Embryonic facial prominence (tissue), 1 donor: Measurements from ENCODE around the gene MNAT1.
"Not testable (repeated sequence)": the region's sequence is repeated elsewhere in the genome, so short reads cannot be mapped to it uniquely, and the experiment has no call there.

Experiments
- DNase-seq: peaks from one replicate; pipeline ENCODE4 v3.0.0-alpha.2; 2016; ENCODE audit errors: extremely low spot score

MNAT1 gene

DNA sequence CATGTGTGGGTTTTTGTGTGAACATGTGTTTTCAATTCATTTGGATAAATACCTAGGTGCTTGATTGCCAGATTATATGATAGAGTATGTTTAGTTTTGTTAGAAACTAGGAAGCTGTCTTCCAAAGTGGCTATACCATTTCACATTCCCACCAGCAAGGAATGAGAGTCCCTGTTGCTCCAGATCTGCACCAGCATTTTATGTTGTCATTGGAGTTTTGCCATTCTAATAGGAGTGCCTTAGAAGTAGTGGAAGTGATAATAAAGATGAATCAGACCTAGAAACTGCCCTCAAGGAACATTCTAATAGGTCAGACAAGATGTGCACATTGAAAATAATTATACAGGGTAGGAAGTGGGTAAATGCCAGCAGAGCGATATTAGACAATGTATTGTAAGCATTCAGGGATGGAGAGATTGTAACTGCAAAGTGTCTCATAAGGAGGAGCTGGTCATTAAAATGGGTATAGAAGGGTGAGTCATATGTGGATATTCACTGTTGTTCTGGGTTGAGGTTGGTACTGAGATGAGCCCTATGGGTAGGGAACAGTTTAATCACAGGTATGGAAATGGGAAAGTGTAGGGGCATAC is 71.4 kb downstream of the MNAT1 start:
- DNase-seq: no peak

DNA sequence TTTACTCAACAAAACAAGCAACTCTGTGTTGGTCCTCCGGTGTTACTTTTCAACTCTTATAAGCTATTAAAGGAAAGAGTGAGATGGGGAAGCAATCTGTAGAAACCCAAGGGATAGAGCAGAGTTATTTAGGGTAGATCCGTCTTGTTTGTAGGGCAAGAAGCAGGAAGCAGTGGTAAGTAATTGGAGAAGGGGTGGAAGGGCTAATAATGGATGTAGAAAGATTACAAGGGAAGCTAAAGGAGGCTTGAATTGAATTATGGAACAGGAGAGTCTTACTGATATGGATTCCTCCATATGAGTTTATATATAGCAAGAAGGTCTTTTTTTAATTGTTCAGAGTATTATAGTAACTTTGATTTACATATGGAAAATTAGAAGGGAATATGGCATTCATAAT is 72.7 kb downstream of the MNAT1 start:
- DNase-seq: no peak

DNA sequence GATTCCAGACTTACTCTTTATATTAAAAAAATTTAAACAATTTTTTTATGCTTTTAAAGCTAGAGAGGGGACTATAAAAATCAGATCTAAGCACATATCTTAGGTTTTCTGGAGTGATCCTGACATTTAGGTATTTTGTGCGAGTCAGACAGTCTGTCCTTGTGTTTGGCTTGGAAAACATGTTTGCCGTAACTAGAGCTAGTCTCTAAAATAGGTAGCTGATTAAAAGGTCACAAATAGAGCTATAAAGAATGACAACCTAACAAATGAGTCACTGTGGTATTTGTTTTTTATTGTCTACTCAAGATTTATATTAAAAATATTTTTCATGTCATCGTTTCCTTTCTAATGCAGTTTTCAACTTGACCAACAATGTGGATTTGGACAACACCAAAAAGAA is 73.4 kb downstream of the MNAT1 start:
- no peak for DNase-seq

DNA sequence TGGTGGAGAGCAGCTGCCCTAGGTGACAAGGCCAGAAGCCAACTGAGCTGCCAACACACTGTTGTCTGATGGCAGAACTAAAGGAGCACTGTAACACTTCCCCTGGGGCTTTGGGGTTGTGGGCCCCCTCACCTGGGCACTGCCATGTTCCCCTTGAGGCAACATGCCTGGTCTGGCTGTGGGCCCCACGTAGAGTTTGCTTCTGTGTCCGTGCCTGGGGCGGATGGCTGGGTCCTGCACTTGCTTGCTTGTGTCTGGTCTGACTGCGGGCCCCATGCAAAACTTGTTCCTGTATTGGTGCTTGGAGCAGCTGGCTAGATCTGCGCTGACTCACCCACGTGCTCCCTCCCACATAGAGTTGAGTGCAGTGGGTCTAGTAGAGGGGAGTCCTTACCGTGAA is 78.4 kb downstream of the MNAT1 start:
- no peak for DNase-seq

DNA sequence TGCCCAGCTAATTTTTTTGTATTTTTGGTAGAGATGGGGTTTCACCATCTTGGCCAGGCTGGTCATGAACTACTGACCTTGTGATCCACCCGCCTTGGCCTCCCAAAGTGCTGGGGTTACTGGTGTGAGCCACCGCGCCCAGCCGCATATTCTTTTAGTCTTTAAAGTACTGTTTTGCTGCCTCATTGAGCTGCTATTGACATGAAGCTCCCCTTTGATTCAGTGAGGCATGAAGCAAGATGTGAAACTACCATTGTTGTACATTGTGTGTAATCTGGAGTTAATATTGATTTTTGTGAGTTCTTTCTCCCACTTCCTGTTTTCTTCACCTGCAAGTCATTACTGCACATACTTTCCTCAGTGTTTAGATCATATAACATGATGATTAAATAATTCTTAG is 80.8 kb downstream of the MNAT1 start:
- DNase-seq: no peak

DNA sequence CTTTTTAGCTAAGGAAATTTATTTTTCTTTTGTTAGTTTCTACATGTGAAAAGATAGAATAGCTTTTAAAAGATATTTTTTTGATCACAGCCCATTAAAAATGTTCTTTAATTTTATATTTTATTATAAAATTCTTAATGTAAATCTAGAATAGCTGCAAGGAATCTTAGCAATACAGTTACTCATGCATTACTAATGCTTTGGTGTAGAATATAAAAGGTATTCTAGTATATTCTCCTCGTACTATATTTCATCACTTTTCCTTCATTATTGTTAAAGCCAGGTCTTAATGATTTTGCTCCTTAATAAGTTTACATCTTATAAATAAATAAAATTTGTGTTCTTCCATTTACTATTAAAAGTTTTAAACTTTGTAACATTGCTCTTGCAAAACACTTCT is 82.6 kb downstream of the MNAT1 start:
- no peak for DNase-seq

DNA sequence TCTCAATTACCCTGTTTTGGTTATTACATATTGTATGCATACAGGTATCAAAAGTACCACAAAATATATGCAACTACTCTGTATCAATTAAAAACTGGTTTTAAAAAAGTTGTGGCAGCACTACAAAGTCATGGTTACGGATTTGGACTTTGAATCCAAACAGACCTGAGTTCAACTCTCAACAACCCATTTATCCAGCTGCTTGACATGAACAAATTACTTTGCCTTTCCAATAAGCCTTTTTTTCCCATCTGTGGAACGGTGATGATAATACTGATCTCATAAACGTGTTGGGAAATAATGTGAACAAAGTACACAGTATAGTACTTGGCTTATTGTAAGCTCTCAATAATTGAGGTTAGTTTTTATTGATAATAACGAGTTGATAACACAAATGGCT is 85.0 kb downstream of the MNAT1 start:
- DNase-seq: no peak

DNA sequence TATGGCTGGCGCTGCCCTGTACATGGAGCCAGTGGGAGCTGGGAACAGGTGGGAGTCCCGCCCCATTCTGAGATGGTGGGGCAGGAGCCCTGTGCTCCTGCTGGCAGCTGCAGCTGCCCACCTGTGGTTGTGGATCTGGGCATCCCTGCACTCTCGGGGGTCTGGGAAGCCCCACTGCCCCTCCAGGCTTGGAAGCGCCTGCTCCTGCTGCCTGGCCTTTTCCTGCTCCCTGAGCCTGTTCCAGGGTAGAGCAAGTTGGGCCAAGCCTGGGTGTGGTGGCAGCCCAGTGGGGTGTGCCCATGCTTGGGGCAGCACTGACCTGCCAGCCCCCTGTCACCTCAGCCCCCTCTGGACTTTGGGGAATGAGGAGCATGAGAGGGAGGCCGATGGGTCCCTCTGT is 104.0 kb downstream of the MNAT1 start:
- DNase-seq: no peak

DNA sequence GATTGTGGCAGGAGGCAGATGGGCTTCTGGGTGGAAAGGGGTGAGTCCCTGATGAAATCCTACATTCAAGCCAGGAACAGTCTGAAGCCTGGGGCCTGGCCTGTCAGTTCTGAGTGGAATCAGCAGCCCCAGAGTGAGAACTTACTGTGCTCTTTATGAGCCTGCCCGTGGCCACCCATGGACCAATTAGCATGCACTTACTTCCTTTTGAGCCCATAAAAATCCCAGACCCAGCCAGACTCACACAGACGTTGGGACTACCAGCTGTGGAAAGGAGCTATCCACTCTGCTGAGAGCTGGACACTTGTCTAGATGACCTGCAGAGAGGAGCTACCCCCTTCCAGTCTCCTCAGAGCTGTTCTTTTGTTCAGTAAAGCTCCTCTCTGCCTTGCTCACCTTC is 104.5 kb downstream of the MNAT1 start:
- no peak for DNase-seq

DNA sequence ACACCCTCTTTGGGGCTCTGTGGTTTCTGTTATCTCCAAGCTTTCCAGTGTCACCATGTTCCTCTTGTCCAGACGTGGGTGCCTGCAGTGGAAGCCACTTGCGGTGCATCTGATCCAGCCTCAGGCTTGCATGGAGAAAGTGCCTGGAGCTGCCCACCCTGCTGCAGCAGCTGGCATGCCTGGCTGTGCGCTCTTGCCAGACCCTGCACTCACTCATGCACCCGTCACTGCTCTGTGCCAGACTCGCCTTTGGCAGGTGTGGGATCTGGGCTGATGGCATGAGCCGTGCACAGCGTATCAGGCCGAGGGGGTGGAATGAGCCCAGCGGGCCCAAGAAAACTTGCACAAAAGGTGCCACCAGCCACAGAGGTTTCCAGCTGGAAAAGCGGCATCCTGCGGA is 105.1 kb downstream of the MNAT1 start:
- no peak for DNase-seq

DNA sequence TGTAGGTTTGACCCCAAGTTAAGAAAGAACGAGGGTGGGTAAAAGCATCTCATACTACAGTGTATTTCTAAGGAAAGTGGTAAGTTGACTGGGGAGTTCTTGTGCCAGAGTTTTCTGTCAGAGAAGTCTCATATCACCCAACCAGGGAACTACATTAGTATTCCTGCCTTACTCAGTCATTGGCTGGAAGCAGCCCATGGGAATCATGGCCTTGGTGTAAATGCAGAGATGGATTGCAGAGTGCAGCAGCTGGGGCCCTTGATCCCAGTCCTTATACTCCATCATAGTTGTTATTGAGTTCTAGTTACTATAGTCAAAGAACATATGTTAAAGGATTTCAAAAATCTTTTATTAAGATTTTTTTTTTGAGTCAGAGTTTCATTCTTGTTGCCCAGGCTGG is 105.8 kb downstream of the MNAT1 start:
- no peak for DNase-seq

DNA sequence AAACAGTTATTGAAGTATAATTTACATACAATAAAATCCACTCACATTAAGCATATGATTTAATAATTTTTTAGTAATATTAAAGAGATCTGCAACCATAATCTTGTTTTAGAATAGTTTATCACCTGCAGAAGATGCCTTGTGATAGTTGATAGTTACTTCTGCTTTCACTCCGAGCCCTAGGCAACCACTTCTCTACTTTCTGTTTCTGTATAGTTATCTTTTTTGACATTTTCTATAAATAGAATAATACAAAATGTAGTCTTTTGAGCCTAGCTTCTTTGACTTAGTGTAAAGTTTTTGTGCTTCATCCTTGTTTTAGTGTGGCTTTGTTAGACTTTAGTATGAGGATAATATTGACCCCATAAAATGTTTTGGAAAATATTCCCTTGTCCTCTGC is 111.0 kb downstream of the MNAT1 start:
- DNase-seq: no peak

DNA sequence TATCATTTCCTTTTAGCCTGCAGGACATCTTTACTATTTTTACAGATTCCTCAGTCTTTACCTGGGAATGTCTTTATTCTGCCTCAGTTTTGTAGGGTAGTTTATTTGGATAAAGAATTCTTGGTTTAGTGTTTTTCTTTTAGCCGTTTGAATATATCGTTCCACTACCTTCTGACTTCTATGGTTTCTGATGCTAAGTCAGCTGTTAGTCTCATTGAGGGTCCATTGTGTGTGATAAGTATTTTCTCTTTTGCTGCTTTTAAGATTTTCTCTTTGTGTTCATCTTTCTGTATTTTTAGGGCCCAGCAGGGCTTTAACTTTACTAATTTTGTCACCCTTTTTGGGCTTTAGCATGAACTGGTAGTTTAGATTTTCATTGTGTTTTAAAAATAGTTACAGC is 113.5 kb downstream of the MNAT1 start:
- DNase-seq: no peak

DNA sequence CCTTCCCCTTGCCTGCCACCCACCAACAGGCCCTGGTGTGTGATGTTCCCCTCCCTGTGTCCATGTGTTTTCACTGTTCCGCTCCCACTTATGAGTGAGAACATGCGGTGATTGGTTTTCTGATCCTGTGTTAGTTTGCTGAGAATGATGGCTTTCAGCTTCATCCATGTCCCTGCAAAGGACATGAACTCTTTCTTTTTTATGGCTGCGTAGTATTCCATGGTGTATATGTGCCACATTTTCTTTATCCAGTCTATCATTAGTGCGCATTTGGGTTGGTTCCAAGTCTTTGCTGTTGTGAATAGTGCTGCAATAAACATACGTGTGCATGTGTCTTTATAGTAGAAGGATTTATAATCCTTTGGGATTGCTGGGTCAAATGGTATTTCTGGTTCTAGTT is 117.1 kb downstream of the MNAT1 start:
- DNase-seq: not testable (repeated sequence)

DNA sequence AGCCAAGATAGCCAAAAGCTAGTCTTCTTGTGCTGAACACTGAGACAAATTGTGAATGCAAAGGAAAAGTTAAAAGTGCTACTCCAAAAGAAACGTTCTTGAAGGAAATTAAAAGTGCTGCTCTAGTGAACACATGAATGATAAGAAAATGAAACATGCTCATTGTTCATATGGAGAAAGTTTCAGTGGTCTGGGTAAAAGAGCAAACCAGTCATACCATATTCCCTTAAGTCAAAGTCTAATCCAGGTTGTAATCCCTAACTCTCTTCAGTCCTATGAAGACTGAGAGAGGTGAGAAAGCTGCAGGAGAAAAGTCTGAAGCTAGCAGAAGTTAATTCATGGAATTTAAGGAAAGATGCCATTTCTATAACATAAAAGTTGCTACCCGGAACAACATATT is 121.5 kb downstream of the MNAT1 start:
- no peak for DNase-seq

DNA sequence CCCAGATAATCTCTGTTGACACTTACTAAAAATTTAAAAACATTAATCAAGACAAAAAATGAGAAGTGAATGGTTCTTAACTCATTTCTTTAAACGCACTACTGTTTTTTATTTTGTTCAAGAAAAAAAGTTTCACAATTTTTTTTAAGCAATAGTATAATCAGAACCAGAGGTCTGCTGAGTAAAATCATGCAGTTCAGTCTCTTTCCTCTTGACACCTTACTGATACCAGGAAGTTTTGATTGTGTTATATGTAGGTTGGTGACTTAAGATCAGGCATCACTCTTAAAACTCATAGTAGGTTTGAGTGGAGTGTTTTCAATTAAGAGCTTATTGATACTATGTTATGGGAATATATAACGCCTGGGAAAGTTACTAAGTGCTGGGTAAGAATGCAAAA is 125.0 kb downstream of the MNAT1 start:
- DNase-seq: no peak

DNA sequence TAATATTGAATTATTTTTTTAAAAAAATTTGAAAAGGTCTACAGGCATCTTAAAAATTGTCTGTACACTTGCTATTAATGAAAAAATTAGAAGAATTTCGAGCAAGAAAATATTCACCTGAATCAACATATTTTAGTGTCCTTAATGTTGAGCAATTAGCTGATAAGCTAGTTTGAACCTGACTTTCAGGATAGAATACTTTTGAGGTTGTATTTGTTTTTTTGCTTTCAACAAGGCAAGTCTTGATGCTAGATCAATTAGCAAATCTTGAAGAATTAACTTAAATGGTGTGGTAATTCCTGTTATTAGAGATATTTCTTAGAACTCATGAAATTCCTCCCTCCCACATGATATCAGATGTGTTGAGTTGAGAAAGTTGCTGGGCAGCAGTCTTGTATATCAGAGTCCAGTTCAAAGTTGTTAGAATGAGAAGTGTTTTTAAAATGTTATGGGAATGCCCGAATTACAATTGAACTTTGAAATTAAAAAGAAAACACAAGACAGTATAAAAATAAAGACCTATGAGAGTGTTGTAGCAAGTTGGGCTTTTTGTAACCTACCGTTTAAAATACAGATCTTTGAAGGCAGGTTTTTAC is 127.1 kb downstream of the MNAT1 start:
- no peak for DNase-seq

DNA sequence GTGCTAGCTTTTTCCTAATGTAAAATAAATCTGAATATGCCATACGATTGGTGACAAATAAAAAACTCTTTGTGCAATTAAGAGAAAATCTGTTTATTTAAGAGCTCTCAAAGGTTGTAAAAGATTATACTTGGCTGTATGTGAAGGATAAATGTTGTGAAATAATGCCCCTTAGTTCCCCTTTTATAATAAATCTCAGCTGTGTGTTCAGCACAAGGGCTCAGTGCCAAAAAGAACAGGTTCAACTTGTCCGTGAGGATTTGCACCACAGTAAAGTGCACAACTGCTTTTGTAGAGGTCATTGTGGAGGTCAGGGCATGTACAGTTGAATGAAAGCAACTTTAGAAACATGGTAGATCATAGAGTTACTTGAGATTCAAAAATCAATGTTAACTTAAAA is 127.7 kb downstream of the MNAT1 start:
- no peak for DNase-seq

DNA sequence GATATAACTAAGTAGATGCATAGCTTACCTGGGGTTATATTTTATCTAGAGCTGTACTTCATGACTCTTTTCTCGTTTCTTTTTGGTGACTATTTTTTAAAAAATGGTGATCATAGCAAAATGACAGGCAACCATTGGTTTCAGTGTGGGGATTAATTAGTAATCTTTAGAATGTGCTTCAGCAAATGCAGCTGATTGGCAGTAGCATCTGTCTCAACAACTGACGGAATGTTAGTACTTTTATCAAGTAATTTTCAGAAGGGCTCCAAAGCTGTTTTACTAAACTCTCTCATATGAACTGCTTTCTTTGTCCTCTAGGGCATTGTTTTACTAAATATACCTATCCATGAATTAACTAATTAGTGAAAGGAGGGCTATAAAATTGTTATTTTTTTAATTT is 128.7 kb downstream of the MNAT1 start:
- no peak for DNase-seq

DNA sequence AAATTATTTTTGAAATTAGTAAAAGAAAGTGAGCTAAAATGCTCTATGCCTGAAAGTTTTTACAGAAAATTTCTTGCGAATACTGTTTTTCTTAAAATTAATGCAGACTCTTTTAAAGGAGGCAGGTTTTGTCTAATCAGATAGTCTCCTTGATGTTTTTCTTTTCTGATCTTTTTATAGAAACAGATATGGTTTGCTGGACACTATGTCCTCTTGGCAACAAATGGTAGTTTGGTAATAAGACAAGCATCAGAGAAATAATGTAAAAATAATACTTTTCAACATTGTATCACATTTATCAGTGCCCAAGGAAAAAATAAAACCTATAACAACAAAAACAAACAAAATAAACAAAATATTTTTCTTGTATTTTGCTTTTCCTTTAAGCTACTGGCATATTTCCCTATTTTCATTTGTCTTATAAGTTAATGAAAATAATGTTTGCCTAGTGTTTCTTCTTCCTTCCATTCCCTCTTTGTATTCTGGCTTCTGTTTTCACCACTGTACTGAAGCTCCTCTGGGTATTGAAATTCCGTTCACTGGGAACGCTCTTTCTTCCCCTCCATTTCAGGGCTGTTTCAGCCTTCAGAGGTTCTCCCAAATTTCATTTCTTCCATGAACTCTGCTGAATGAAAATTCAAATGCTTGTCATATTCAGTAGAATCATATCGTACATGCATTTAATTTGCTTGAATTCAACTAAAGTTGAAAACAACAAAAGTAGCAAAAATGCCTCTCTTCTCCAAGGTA is 131.0 kb downstream of the MNAT1 start:
- no peak for DNase-seq

DNA sequence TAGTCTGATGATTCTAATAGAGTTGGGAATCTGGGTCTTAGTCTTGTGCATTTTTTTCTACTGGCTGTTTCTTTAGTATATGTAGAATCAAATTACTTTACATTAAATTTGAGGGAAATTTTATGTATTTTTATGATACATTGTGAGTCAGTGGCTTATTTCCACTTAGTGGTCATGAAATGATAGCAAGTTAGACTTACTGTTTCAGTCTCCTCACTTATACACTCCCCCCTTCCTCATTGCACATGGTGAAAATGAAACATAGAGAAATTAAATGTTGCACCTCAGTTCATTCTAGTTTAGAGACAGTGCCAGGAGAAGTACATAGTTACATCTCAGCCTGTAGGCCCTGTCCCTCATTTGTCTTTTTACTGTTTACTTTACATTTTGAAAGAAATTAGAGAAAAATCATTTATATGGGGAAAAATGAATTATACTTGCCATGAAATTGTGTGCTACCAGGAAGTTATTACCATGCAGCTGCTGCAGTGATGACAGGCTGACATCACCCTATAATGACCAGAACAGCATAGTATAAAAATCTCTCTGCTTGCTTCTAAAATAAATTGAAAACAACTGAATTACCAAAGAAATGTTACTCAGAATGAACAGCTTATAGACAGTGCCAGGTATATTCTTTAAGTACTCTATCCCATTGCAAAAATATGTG is 133.1 kb downstream of the MNAT1 start:
- no peak for DNase-seq

DNA sequence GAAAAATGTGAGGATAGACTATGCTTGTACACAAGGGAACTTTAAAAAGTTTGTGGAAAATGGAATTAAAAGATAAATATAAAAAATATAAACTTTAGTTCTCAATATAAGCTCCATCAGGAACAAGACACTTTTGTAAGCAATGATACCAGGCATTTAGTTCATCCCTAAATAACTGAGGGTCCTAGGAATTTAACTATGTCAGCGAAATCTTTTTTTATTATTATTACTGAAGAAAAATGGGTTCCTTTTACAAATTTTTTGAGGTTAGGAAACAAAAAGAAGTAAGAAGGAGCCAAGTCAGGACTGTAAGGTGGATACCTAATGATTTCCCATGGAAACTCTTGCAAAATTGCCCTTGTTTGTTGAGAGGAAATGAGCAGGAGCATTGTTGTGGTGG is 143.6 kb downstream of the MNAT1 start:
- no peak for DNase-seq

DNA sequence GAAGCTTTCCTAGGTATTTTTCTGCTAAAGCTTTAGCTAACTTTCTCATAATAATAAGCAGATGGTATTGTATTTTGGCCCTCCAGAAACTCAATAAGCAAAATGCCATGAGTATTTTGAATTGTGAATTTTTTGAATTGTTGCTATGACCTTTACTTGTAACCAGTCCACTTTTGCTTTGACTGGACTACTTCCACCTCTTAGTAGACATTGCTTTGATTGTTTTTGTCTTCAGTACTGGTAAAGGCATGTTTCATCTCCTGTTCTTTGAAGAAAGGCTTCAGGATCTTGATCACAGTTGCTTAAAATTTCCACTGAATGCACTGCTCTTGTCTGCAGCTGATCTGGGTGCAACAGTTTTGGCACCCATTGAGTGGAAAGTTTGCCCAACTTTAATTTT is 144.0 kb downstream of the MNAT1 start:
- DNase-seq: no peak
